Vagina (tissue), 2 donors: ENCODE results near the gene DBI. TPM values are rescaled to one million over a fixed set of nuclear protein-coding genes. Genes with fewer than 3 reads are reported as not detected.

Experiments used
- DNase-seq, 2 donors: peaks; one replicate each; pipeline ENCODE4 v3.0.0-alpha.2; 2017; ENCODE audit errors: extremely low spot score in 2 of 2
- H3K27ac ChIP-seq: fragments of 200-600 bp; sonication (generic); one replicate; pipeline ENCODE4 v1.5.1; 2019
- H3K27me3 ChIP-seq: fragments of 200-600 bp; sonication (generic); one replicate; pipeline ENCODE4 v1.5.1; 2019
- H3K36me3 ChIP-seq, 2 donors: fragments of 200-600 bp; sonication (generic); one replicate each; pipeline ENCODE4 v1.5.1; 2017 to 2019
- H3K4me1 ChIP-seq: fragments of 200-600 bp; sonication (generic); one replicate; pipeline ENCODE4 v1.5.1; 2019
- H3K4me3 ChIP-seq, 2 donors: fragments of 200-600 bp; sonication (generic); 1 replicate in 1 of 2; 2 replicates in 1 of 2; pipeline ENCODE4 v1.5.1; 2016 to 2019
- H3K9me3 ChIP-seq: fragments of 200-600 bp; sonication (generic); one replicate; pipeline ENCODE4 v1.5.1; 2019
- CTCF ChIP-seq, 3 experiments: fragments of 450-650 bp in 2 of 3; fragments of 200-600 bp in 1 of 3; sonication (generic) in 1 of 3; IDR thresholded peaks; one replicate each; pipeline ENCODE4 v1.5.1; 2017 to 2019; ENCODE audit warnings: antibody characterized with exemption in 3 of 3, mild to moderate bottlenecking in 2 of 3, moderate library complexity in 2 of 3
- POLR2A ChIP-seq, 2 donors: fragments of 450-650 bp; IDR thresholded peaks; one replicate each; pipeline ENCODE4 v1.6.1; 2017; ENCODE audit warnings: antibody characterized with exemption in 2 of 2, mild to moderate bottlenecking in 2 of 2, moderate library complexity in 2 of 2
- POLR2AphosphoS5 ChIP-seq, 2 donors: sonication (generic); formaldehyde crosslinking; IDR thresholded peaks; one replicate each; pipeline ENCODE4 v1.9.0; 2017; ENCODE audit warnings: antibody characterized with exemption in 2 of 2, mild to moderate bottlenecking in 2 of 2, low read depth in 1 of 2; ENCODE audit not compliant: insufficient read depth in 1 of 2
- intact Hi-C: fragments of 100-400 bp; cut with DNase I; formaldehyde crosslinking; loops from one replicate; pipeline ENCODE4 v1.15.1; 2023
- total RNA-seq: library from RNA; depleted of rRNA; stranded (reverse); fragments of >200 nt; gene quantifications from one replicate; pipeline ENCODE4 v1.2.3, GENCODE V29; 2016

Gene DBI
- total RNA-seq, 1 donor from 2014 or later = 117 TPM

DNA sequence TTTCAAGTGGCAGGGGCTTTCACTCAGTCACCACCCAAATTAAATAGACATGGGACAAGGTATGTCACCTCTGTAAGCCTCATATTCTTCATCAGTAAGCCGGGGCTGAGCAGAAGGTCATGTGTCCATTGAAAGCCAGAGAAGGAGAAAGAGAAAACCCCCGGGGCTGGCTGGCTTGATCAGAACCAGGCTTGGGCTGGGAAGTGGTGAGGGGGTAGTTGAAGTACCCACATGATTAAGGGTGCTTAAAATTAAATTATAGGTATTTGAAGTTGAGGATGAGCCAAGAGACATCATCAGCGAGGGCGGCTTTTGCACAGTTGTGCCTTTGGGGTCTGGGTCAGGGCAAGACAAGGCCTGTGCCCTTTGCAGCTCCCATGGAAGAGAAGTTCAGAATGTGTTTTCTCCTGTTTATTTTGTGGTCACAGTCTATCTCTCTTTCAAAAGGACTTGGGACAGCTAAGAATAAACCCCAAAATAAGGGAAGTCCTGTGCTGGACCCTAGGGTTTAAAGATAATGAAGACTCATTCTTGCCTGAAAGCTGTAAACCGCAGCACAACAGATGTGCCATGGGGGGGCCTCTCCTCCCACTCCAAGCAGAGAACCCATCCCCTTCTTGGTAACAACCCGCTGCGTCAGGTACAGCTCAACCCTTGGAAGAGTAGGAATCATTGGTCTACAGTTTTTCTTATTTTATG lies 10.7 kb downstream of the DBI start:
- DNase-seq = peak in 1 of 2 donors; percentile 74
- no peak for TF ChIP-seq CTCF (IDR thresholded peaks at IDR 0.05)
- TF ChIP-seq POLR2A (IDR thresholded peaks at IDR 0.05) = no peak
- TF ChIP-seq POLR2AphosphoS5 (IDR thresholded peaks at IDR 0.05; ENCODE audit: insufficient read depth in 1 of 2, low read depth in 1 of 2) = no peak
- H3K4me3 ChIP-seq = no peak overlapping the region
- no peaks in the 10 kb centered on the region for H3K9me3 ChIP-seq
- H3K36me3 ChIP-seq = peaks cover 0 to 23% of the 10 kb centered on the region in 2 donors
- intact Hi-C loops = no loop called here
- no peaks in the 10 kb centered on the region for H3K4me1 ChIP-seq
- H3K27ac ChIP-seq = no peak overlapping the region
- no peaks in the 10 kb centered on the region for H3K27me3 ChIP-seq

GRCh38 chr2:119377993-119378345 lies 11.2 kb downstream of the DBI start:
- H3K27ac ChIP-seq = no peak overlapping the region
- DNase-seq = peak in 1 of 2 donors; percentile 29
- H3K27me3 ChIP-seq = no peaks in the 10 kb centered on the region
- H3K4me1 ChIP-seq = peaks cover 2% of the 10 kb centered on the region
- intact Hi-C loops = no loop called here
- H3K36me3 ChIP-seq = peaks cover 0 to 18% of the 10 kb centered on the region in 2 donors
- no peaks in the 10 kb centered on the region for H3K9me3 ChIP-seq
- H3K4me3 ChIP-seq = no peak overlapping the region
- TF ChIP-seq POLR2A (IDR thresholded peaks at IDR 0.05) = no peak
- no peak for TF ChIP-seq POLR2AphosphoS5 (IDR thresholded peaks at IDR 0.05; ENCODE audit: insufficient read depth in 1 of 2, low read depth in 1 of 2)
- TF ChIP-seq CTCF (IDR thresholded peaks at IDR 0.05) = no peak

- no peaks in the 10 kb centered on the region for H3K27me3 ChIP-seq
These were observed 11.8 kb downstream of the DBI start for GRCh38 chr2:119378566-119378965.

DNA sequence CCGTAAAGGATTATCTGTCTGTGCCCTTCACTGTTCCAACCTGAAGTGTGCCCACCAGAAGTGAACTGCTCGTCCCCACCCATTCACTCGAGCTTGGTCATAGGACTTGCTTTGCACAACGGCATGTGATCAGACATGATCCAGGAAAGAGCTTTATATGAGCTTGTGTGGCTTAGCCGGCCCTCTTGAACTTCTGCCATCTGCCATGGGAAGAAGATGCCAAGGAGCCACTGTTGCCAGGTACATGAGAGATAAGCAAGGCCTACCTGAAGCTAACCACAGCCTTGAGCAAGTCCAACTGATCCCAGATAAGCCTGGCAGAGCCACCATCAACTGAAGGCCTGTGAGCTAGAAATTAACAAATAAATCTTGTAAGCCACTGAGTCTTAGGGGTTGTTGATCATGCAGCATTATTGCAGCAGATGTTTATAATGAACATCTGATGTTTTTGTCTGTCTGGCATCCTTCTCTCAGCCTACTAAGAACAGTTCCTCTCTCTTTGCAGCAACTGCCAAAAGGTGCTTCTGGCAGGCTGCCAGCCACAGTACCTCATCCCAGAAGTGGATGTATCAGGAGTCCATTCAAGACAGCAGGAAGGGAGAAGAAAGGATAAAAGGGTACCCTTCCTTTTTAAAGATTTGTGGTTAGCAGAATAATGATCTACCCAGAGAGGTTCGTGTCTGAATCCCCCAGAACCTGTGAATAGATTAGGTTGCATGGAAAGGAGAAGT lies 16.8 kb downstream of the DBI start:
- TF ChIP-seq CTCF (IDR thresholded peaks at IDR 0.05) = no peak
- TF ChIP-seq POLR2AphosphoS5 (IDR thresholded peaks at IDR 0.05; ENCODE audit: insufficient read depth in 1 of 2, low read depth in 1 of 2) = peak in 1 of 2 donors; percentile 17
- Histone ChIP-seq H3K27ac (no peak overlapping the region), H3K4me1 (peaks cover 31% of the 10 kb centered on the region), H3K4me3 (no peak overlapping the region), H3K27me3 (no peaks in the 10 kb centered on the region), H3K9me3 (no peaks in the 10 kb centered on the region), H3K36me3 (no peaks in the 10 kb centered on the region)
- no peak for DNase-seq
- intact Hi-C loops = no loop called here

More at GRCh38 chr2:119378566-119378965, 11.8 kb downstream of the DBI start:
- intact Hi-C loops = no loop called here
- no peaks in the 10 kb centered on the region for H3K9me3 ChIP-seq
- no peak overlapping the region for H3K27ac ChIP-seq
- H3K4me3 ChIP-seq = no peak overlapping the region
- H3K36me3 ChIP-seq = peaks cover 0 to 12% of the 10 kb centered on the region in 2 donors
- peaks cover 8% of the 10 kb centered on the region for H3K4me1 ChIP-seq
- TF ChIP-seq POLR2AphosphoS5 (IDR thresholded peaks at IDR 0.05; ENCODE audit: insufficient read depth in 1 of 2, low read depth in 1 of 2) = no peak
- no peak for TF ChIP-seq CTCF (IDR thresholded peaks at IDR 0.05)
- no peak for TF ChIP-seq POLR2A (IDR thresholded peaks at IDR 0.05)
- peak in 1 of 2 donors; percentile 58 for DNase-seq

GRCh38 chr2:119384971-119385370 lies 18.2 kb downstream of the DBI start:
- H3K36me3 ChIP-seq = no peaks in the 10 kb centered on the region
- no peaks in the 10 kb centered on the region for H3K9me3 ChIP-seq
- H3K27ac ChIP-seq = no peak overlapping the region
- TF ChIP-seq POLR2A (IDR thresholded peaks at IDR 0.05) = no peak
- TF ChIP-seq POLR2AphosphoS5 (IDR thresholded peaks at IDR 0.05; ENCODE audit: insufficient read depth in 1 of 2, low read depth in 1 of 2) = no peak
- TF ChIP-seq CTCF (IDR thresholded peaks at IDR 0.05) = no peak
- no peak for DNase-seq
- H3K4me3 ChIP-seq = no peak overlapping the region
- no peaks in the 10 kb centered on the region for H3K27me3 ChIP-seq
- H3K4me1 ChIP-seq = peaks cover 42% of the 10 kb centered on the region
- intact Hi-C loops = no loop called here
